Activated T-cell treated with anti-CD3 and anti-CD28 coated beads for 24 hours (primary cell): Measurements from ENCODE around the gene NEK10.

Source experiments
- DNase-seq: peaks from one replicate; pipeline ENCODE4 v3.0.0-alpha.2; 2020; ENCODE audit warnings: low read depth

Gene NEK10

GRCh38 chr3:27108322-27108721 lies 260.9 kb downstream of the NEK10 start:
- no peak for DNase-seq

- DNase-seq: no peak
Observed at GRCh38 chr3:27105904-27106303, 263.3 kb downstream of the NEK10 start.

- DNase-seq: no peak
Observed at GRCh38 chr3:27097182-27097581, 272.0 kb downstream of the NEK10 start.

GRCh38 chr3:27095553-27096222 lies 273.5 kb downstream of the NEK10 start:
- no peak for DNase-seq

- DNase-seq: no peak
Observed at GRCh38 chr3:27094721-27095120, 274.5 kb downstream of the NEK10 start.

- DNase-seq: no peak
Observed at GRCh38 chr3:27093771-27094170, 275.4 kb downstream of the NEK10 start.

GRCh38 chr3:27090275-27091041 lies 278.7 kb downstream of the NEK10 start:
- no peak for DNase-seq

- DNase-seq: no peak
Observed at GRCh38 chr3:27089645-27090044, 279.5 kb downstream of the NEK10 start.

GRCh38 chr3:27089068-27089467 lies 280.1 kb downstream of the NEK10 start:
- DNase-seq: no peak

- DNase-seq: no peak
Observed at GRCh38 chr3:27085829-27086730, 283.1 kb downstream of the NEK10 start.

GRCh38 chr3:27081992-27082607 lies 287.1 kb downstream of the NEK10 start:
- no peak for DNase-seq

GRCh38 chr3:27081566-27081965 lies 287.6 kb downstream of the NEK10 start:
- no peak for DNase-seq

GRCh38 chr3:27080258-27080525 lies 289.0 kb downstream of the NEK10 start:
- no peak for DNase-seq

- no peak for DNase-seq
Observed at GRCh38 chr3:27079427-27080257, 289.5 kb downstream of the NEK10 start.

- no peak for DNase-seq
Observed at GRCh38 chr3:27078246-27078913, 290.8 kb downstream of the NEK10 start.

- DNase-seq: no peak
Observed at GRCh38 chr3:27076815-27077630, 292.2 kb downstream of the NEK10 start.

- DNase-seq: no peak
Observed at GRCh38 chr3:27074914-27075313, 294.3 kb downstream of the NEK10 start.

GRCh38 chr3:27073912-27074311 lies 295.3 kb downstream of the NEK10 start:
- no peak for DNase-seq

- DNase-seq: no peak
Observed at GRCh38 chr3:27072810-27073651, 296.2 kb downstream of the NEK10 start.
